ENCODE data around the gene RPL32. TPM values are rescaled to one million over a fixed set of nuclear protein-coding genes. Genes with fewer than 3 reads are reported as not detected.

The RPL32 gene
- total and polyA plus RNA-seq, 9 of the 15 experiments (the other 6 are each of a cell fraction or from before 2014, with no cell fraction given): 2,738 to 6,200 (median 4,286) TPM

DNA sequence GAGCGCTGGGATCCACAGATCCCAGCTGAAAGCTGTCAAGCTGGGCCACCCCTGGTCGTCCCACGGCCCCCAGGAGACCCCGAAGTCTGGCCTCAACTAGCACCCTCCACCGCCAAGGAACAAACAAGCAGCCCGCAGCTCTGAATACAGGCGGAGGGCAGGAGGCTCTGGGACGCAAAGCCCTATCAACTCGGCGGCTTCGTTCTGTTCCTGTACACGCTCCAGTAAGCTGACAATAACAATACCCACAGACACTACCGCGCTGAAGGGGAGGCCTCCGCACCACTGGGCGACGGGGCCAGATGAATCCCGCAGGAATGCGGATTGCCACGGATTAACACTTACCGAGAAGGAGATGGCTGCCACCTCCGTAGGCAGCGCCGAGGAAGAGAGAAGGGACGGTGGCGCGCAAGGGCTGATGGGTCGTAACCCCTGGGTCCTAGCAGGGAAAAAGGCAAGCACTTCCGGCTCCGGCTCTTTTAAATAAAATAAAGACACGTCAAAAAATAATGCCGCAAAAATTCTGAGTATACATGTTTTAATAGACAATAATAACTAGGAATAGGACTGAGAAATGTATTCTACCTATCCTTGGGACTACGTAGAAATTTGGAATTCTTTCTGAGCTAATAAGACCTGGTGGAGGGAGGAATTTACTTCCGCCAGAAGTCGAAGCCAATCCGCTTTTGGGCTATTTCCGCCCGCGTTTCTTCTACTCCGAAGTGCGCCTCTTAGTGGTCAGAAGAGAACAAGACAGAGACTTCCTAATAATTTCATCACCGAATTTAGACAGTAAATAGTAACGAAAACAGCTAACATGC is at the start of gene RPL32 (continued):
- TF ChIP-seq MYBL2 (IDR thresholded peaks at IDR 0.05; ENCODE audit: low read depth) (no peak), MYBL2 (CRISPR knock-in tag; IDR thresholded peaks at IDR 0.05; ENCODE audit: borderline replicate concordance) (no peak), TSHZ1 (CRISPR knock-in tag; IDR thresholded peaks at IDR 0.05) (no peak), TGIF2 (CRISPR knock-in tag; IDR thresholded peaks at IDR 0.05) (peak; percentile 11; the same call in 1 of the 2 replicates), PREB (CRISPR knock-in tag; IDR thresholded peaks at IDR 0.05) (peak; percentile 81; the same call in 1 of the 2 replicates), NEUROD1 (IDR thresholded peaks at IDR 0.05; ENCODE audit: borderline replicate concordance, low read depth, low read length, partially characterized antibody) (peak; percentile 19), RB1 (IDR thresholded peaks at IDR 0.05; ENCODE audit: low read depth) (peak; percentile 79), NR1H2 (CRISPR knock-in tag; IDR thresholded peaks at IDR 0.05) (no peak), STAG1 (CRISPR knock-in tag; IDR thresholded peaks at IDR 0.05; ENCODE audit: borderline replicate concordance) (no peak), HSF4 (CRISPR knock-in tag; IDR thresholded peaks at IDR 0.05; ENCODE audit: borderline replicate concordance) (no peak), HMG20A (CRISPR knock-in tag; conservative IDR thresholded peaks at IDR 0.05) (no peak), NCOR1 (IDR thresholded peaks at IDR 0.05) (peak; percentile 57), ATF1 (CRISPR knock-in tag; IDR thresholded peaks at IDR 0.05) (no peak), ATF1 (tag; IDR thresholded peaks at IDR 0.05) (peak; percentile 91), ZSCAN29 (IDR thresholded peaks at IDR 0.05) (peak; percentile 73), ARHGAP35 (IDR thresholded peaks at IDR 0.05; ENCODE audit: partially characterized antibody) (no peak), CREB1 (IDR thresholded peaks at IDR 0.05) (peak; percentile 63), CREB1 (CRISPR knock-in tag; IDR thresholded peaks at IDR 0.05) (peak; percentile 56), RBM15 (IDR thresholded peaks at IDR 0.05; ENCODE audit: insufficient read depth, low read length) (no peak), PPARD (CRISPR knock-in tag; IDR thresholded peaks at IDR 0.05) (no peak)
- TF ChIP-seq, protein P1, sequence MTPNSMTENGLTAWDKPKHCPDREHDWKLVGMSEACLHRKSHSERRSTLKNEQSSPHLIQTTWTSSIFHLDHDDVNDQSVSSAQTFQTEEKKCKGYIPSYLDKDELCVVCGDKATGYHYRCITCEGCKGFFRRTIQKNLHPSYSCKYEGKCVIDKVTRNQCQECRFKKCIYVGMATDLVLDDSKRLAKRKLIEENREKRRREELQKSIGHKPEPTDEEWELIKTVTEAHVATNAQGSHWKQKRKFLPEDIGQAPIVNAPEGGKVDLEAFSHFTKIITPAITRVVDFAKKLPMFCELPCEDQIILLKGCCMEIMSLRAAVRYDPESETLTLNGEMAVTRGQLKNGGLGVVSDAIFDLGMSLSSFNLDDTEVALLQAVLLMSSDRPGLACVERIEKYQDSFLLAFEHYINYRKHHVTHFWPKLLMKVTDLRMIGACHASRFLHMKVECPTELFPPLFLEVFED (CRISPR knock-in tag; conservative IDR thresholded peaks at IDR 0.05): no peak
- TF ChIP-seq, protein P2, sequence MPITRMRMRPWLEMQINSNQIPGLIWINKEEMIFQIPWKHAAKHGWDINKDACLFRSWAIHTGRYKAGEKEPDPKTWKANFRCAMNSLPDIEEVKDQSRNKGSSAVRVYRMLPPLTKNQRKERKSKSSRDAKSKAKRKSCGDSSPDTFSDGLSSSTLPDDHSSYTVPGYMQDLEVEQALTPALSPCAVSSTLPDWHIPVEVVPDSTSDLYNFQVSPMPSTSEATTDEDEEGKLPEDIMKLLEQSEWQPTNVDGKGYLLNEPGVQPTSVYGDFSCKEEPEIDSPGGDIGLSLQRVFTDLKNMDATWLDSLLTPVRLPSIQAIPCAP (CRISPR knock-in tag; IDR thresholded peaks at IDR 0.05; ENCODE audit: borderline replicate concordance): no peak
